Skeletal muscle satellite cell (primary cell): ENCODE data around the gene TMPRSS2. TPM values are rescaled to one million over a fixed set of nuclear protein-coding genes. Genes with fewer than 3 reads are reported as not detected.

Source experiments
- H3K27me3 ChIP-seq: 2 replicates; pipeline ENCODE4 v1.7.0; 2013; ENCODE audit warnings: low read length; ENCODE audit not compliant: control insufficient read depth, insufficient read depth
- H3K36me3 ChIP-seq: 2 replicates; pipeline ENCODE4 v1.7.0; 2013; ENCODE audit warnings: mild to moderate bottlenecking, control low read depth, low read length; ENCODE audit not compliant: insufficient read depth
- H3K4me1 ChIP-seq: 2 replicates; pipeline ENCODE4 v1.7.0; 2013; ENCODE audit warnings: low read length; ENCODE audit not compliant: control insufficient read depth, insufficient read depth
- H3K4me2 ChIP-seq: 2 replicates; pipeline ENCODE4 v1.7.0; 2013; ENCODE audit warnings: mild to moderate bottlenecking, low read length
- H3K4me3 ChIP-seq: 2 replicates; pipeline ENCODE4 v1.7.0; 2013; ENCODE audit warnings: low read length
- H3K9ac ChIP-seq: 2 replicates; pipeline ENCODE4 v1.7.0; 2013; ENCODE audit warnings: mild to moderate bottlenecking, low read depth, low read length, moderate library complexity
- H3K9me3 ChIP-seq: replicated peaks from 2 replicates; pipeline ENCODE4 v1.7.0; 2013; ENCODE audit warnings: mild to moderate bottlenecking, control low read depth, low read length
- total RNA-seq: library from RNA; depleted of rRNA; stranded (reverse); fragments of >200 nt; gene quantifications from 2 replicates; pipeline ENCODE4 v1.2.3, GENCODE V29; 2012; rRNA removed

The TMPRSS2 gene
- not detected in 2 replicates for total RNA-seq

DNA sequence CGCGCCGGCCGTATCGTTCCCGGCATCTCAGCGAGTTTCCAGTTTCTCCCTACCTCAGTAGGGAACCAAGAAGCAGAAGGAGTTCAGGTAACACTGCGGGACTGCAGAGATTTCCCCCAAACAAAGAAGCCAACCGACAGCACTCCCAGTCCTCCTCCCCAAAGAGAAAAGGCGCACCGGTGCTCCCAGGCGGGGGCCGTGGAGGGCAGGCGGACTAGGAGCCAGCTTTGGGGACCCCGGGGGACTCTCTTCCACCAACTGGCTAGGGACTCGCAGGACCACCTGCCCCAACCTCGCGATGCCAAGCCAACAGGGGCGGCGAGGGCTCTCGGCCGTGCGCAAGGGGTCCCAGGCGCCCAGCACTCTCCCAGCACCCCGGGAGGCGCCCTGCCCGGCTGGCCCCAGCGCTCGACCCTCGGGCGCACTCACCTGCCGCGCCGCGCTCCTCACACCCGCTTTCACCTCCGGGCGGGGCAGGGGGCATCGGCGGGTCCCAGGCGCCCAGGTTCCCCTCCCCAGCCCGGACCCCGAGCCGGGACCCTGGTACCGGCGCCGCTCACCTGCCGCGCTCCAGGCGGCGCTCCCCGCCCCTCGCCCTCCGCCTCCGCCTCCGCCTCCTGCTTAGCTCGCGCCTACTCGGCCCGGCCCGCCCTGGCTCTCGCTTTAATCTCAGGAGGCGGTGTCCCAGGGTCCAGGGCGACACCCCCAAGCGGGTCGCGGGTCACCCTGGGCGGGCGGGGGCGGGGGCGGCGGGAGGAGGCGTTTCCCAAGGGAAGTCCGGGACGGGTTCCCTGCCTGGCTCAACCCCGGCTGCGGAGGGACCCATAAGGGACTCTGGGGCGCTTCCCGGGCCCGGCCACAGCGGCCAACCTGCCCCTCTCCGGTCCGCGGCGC is at the start of gene TMPRSS2:
TSS of gene TMPRSS2 (minus strand) at position 638 of the 894 bp plus-strand sequence. CDS start 10,025 bp downstream, outside the sequence.
- Histone ChIP-seq H3K4me1 (no peaks in the 10 kb centered on the region), H3K27me3 (peaks cover 68% of the 10 kb centered on the region), H3K36me3 (no peaks in the 10 kb centered on the region), H3K9me3 (no peaks in the 10 kb centered on the region), H3K4me3 (no peak within 1 kb of the TSS), H3K9ac (no peak within 1 kb of the TSS), H3K4me2 (no peak within 1 kb of the TSS)

DNA sequence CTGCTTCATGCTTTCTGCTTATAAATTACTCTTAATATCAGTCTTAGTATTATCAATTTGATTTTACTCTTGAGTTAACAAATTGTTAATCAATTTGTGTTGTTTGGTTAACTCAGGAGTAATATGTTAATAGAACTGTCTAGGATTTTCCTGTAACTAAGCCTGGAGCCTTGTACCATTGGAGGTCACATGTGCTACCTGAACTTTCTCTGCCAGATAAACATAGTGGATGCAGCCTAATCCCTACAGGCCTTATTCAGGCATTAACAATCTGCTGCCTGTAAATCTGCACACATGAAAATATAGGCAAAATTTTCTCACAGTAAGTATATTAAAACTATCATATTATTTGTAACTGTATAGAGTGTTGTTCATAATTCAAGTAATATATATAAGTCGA is 47.1 kb upstream of the TMPRSS2 start:
- Histone ChIP-seq H3K4me2 (no peak overlapping the region), H3K4me3 (no peak overlapping the region), H3K9me3 (no peaks in the 10 kb centered on the region), H3K4me1 (no peaks in the 10 kb centered on the region), H3K9ac (no peak overlapping the region), H3K27me3 (peaks cover 13% of the 10 kb centered on the region), H3K36me3 (no peaks in the 10 kb centered on the region)

DNA sequence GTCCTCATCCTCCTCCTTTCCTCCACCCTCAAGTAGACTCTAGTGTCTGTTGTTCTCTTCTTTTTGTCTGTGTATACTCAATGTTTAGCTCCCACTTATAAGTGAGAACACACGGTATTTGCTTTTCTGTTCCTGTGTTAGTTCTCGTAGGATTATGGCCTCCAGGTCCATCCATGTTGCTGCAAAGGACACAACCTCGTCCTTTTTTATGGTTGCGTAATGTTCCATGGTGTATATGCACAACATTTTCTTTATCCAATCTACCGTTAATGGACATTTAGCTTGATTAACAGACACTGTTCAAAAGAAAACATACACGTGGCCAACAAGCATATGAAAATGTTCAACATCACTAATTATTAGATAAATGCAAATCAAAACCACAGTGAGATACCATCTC is 44.3 kb upstream of the TMPRSS2 start:
- no peaks in the 10 kb centered on the region for H3K9me3 ChIP-seq
- peaks cover 19% of the 10 kb centered on the region for H3K27me3 ChIP-seq
- no peaks in the 10 kb centered on the region for H3K4me1 ChIP-seq
- no peaks in the 10 kb centered on the region for H3K36me3 ChIP-seq
- no peak overlapping the region for H3K4me3 ChIP-seq
- no peak overlapping the region for H3K4me2 ChIP-seq
- no peak overlapping the region for H3K9ac ChIP-seq

DNA sequence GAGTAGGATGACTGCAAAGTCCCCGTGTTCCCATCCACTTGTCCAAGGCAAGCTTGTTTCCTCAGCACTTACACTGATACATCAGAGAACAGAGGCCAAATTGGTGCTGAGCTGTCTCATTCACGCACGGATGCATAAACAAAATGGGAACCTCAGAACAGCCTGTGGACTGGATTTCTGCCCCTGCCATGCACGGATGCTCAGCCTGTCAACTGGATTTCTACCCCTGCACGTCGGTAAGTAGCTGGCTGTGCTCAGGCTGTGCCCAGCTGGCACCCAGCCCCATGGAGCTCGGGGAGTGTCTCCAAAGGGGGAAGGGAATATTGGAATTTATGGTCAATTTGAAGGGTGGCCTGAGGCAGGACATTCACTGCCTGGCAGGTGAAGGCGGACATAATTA is 40.8 kb upstream of the TMPRSS2 start:
- Histone ChIP-seq H3K27me3 (peaks cover 28% of the 10 kb centered on the region), H3K9me3 (no peaks in the 10 kb centered on the region), H3K9ac (no peak overlapping the region), H3K4me1 (no peaks in the 10 kb centered on the region), H3K4me3 (no peak overlapping the region), H3K4me2 (no peak overlapping the region), H3K36me3 (no peaks in the 10 kb centered on the region)

DNA sequence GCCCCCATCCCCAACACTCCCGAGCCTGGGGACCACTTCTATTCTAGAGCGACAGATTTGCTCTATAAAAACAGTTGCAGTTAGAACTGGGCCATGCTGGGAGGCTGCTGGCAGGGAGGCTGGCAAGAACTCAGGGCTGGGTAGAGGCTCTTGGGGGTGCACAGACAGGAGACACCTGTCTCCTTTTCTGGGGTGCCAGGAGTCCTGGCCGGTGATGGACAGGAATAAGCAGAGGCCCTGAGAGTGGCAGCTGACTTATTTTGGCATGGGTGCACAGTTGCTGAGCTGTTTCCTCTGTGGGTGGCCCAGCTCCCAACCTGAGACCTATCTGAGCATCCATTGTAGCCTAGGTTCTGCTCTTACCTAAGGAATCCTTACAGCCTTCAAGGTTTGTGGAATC is 39.2 kb upstream of the TMPRSS2 start:
- H3K9ac ChIP-seq: no peak overlapping the region
- H3K36me3 ChIP-seq: no peaks in the 10 kb centered on the region
- H3K4me1 ChIP-seq: no peaks in the 10 kb centered on the region

DNA sequence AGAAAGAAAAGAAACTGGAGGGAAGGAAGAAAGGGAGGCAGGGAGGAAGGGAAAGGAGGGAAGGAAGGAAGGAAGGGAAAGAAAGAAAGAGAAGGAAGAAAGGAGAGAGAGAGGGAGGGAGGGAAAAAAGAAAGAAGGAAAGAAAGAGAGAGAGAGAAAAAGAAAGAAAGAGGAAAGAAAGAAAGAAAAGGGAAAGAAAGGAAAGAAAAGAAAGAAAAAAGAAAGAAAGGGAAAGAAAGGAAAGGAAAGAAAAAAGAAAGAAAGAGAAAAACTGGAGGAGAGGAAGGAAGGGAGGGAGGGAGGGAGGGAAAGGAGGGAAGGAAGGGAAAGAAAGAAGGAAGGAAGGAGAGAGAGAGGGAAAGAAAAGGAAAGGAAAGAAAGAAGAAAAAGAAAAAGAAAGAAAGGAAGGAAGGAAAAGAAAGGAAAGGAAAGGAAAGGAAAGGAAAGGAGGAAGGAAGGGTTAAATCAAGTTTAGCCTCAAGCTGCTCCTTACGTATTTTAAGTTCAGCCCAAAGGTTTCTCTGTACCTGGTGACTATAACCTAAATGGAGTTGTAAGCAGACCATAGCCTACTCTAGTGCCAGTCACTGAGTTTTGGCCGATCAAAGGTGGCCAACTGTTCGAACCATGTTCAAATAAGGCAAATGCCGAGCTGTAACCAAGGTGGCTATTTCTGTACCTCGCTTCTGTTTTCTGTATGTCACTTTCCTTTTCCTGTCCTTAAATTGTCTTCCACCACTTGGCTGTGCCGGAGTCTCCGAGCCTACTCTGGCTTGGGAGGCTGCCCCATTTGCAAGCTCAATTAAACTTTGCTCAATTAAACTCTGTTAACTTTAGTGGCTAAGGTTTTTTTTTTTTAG is 37.8 kb upstream of the TMPRSS2 start:
- Histone ChIP-seq H3K27me3 (peaks cover 39% of the 10 kb centered on the region), H3K9me3 (no peaks in the 10 kb centered on the region), H3K4me2 (no peak overlapping the region), H3K4me3 (no peak overlapping the region), H3K4me1 (no peaks in the 10 kb centered on the region), H3K36me3 (no peaks in the 10 kb centered on the region), H3K9ac (no peak overlapping the region)

More for the DNA sequence above, 39.2 kb upstream of the TMPRSS2 start:
- Histone ChIP-seq H3K9me3 (no peaks in the 10 kb centered on the region), H3K4me3 (no peak overlapping the region), H3K4me2 (no peak overlapping the region), H3K27me3 (peaks cover 32% of the 10 kb centered on the region)

DNA sequence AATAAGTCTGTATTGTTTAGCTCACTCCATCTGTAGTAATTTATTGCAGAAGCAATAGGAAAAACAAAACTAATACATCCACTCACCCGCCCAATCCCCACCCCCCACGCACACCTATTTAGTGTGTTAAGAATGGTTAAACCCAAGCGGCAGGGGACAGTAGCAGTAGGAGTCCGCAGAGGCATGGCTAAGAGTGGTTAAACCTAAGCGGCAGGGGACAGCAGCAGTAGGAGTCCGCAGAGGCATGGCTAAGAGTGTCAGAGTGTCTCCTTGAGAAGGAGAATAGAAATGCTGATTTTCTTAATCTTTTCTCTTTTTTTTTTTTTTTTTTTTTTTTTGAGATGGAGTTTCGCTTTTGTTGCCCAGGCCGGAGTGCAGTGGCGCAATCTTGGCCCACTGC is 34.8 kb upstream of the TMPRSS2 start:
- no peak overlapping the region for H3K9ac ChIP-seq
- peaks cover 40% of the 10 kb centered on the region for H3K27me3 ChIP-seq
- no peaks in the 10 kb centered on the region for H3K4me1 ChIP-seq
- H3K4me2 ChIP-seq: no peak overlapping the region
- no peaks in the 10 kb centered on the region for H3K36me3 ChIP-seq
- H3K9me3 ChIP-seq: no peaks in the 10 kb centered on the region
- H3K4me3 ChIP-seq: no peak overlapping the region

DNA sequence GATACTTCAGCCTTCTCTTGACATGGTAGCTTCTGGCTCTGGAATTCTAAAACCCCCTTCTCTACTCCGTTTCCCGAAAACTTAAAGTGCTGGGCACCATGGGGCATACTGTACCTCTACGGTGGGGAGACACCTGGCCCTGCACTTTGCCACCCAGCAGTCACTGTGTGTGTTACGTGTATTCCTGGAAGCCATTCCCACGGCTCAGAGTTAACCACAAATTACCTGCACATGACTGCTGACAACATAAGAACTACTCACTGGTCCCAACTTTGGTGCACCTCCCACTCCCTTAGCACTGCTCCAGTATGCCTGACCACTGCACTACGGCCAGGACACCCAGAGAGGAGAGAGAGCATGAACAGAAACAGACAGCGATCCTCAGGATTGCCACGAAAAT is 29.4 kb upstream of the TMPRSS2 start:
- H3K4me1 ChIP-seq: no peaks in the 10 kb centered on the region
- no peak overlapping the region for H3K4me3 ChIP-seq
- H3K36me3 ChIP-seq: no peaks in the 10 kb centered on the region
- H3K27me3 ChIP-seq: peaks cover 41% of the 10 kb centered on the region
- no peak overlapping the region for H3K9ac ChIP-seq
- H3K9me3 ChIP-seq: no peaks in the 10 kb centered on the region
- H3K4me2 ChIP-seq: no peak overlapping the region

DNA sequence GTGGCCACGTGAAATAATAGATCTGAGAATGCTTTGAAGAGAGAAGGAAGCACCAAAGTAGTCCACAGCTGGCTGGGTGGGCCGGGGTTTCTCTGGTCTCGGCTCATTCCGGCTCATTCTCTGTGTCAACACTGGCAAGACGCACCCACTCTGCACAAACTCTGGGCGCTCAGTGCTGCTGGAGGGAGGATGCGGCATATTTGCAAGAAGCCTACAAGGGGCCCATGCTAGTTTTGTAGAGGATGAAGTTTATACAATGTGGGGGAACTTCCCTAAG is 28.8 kb upstream of the TMPRSS2 start:
- Histone ChIP-seq H3K4me2 (no peak overlapping the region), H3K4me3 (no peak overlapping the region), H3K9me3 (no peaks in the 10 kb centered on the region), H3K27me3 (peaks cover 41% of the 10 kb centered on the region), H3K9ac (no peak overlapping the region), H3K4me1 (no peaks in the 10 kb centered on the region), H3K36me3 (no peaks in the 10 kb centered on the region)

DNA sequence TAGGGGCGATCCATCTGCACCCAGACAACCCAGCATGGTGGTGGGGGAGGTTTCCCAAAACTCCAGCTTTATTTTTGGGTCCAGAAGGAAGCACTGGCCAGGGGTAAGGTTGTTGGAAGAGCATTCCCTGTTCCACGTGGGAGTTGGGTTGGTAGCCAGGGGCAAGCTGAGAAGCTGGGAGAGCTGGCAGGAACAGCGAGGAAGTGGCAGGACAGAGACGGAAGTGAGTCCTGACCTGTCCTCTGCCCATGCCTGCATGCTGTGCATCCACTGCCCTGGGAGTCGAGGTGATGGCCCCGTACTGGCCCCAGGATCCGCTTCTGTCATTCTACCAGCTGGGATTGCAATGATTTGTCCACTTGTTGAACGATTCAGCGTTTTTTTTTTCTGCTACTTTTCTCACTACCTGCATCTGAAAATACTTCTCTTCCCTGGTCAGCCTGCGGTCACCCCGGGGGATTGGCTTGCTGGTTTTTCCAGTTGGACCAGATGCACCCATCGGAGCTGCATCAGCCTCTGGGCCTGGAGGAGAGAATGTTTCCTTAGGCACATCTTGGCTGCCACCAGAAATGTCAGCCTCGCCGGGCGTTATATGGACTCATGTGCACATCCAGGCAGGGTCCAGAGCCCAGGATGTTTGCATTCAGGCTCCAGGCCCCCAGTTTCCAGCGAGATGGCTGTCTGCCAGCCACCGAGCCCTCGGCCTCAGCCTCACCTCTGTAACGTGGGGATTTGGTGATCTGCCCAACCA is 28.3 kb upstream of the TMPRSS2 start:
- H3K36me3 ChIP-seq: no peaks in the 10 kb centered on the region
- no peak overlapping the region for H3K4me2 ChIP-seq
- peaks cover 39% of the 10 kb centered on the region for H3K27me3 ChIP-seq
- H3K9ac ChIP-seq: no peak overlapping the region
- H3K4me1 ChIP-seq: no peaks in the 10 kb centered on the region
- no peaks in the 10 kb centered on the region for H3K9me3 ChIP-seq
- H3K4me3 ChIP-seq: no peak overlapping the region

DNA sequence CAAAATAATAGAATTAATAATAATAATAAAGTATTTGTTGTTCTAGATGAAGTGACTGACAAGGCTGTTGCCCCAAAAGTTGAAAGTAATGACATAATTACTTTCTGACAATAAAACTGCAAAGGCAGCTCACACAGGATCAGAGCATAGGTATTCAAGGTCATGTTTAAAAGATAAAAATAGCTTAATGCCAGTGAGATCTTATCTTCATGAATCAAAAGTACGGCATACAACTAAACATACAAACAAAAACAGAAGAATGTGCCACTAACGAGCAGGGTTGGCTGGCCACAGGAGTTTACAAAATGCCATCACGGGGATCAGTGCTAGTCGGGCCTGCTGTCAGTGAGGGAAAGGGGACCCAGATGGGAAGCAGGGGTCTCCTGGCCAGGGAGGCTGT is 22.4 kb upstream of the TMPRSS2 start:
- peaks cover 24% of the 10 kb centered on the region for H3K27me3 ChIP-seq
- no peaks in the 10 kb centered on the region for H3K4me1 ChIP-seq
- H3K4me2 ChIP-seq: no peak overlapping the region
- no peak overlapping the region for H3K4me3 ChIP-seq
- no peaks in the 10 kb centered on the region for H3K9me3 ChIP-seq
- no peaks in the 10 kb centered on the region for H3K36me3 ChIP-seq
- H3K9ac ChIP-seq: no peak overlapping the region
